Thyroid gland (tissue), 4 donors: ENCODE measurements around the gene CCT4.

Experiments used
- CTCF ChIP-seq, 6 experiments: fragments of 200-600 bp in 3 of 6; fragments of 450-650 bp in 3 of 6; sonication (generic) in 3 of 6; IDR thresholded peaks; one replicate each; pipeline ENCODE4 v1.5.1; 2016 to 2019; ENCODE audit warnings: antibody characterized with exemption in 6 of 6, mild to moderate bottlenecking in 2 of 6, inconsistent platforms in 1 of 6, moderate library complexity in 1 of 6
- POLR2A ChIP-seq, 2 donors: fragments of 450-650 bp; IDR thresholded peaks; one replicate each; pipeline ENCODE4 v1.6.1; 2017; ENCODE audit warnings: antibody characterized with exemption in 2 of 2, mild to moderate bottlenecking in 2 of 2, moderate library complexity in 1 of 2

- TF ChIP-seq POLR2A (IDR thresholded peaks at IDR 0.05) = no peak
- TF ChIP-seq CTCF (IDR thresholded peaks at IDR 0.05) = no peak
Measured at GRCh38 chr2:61922714-61923113, 34.3 kb upstream of the CCT4 start.
